IPS DF 6.9 (cell line): ENCODE results near the gene C2CD2.

Source experiments
- DNase-seq: peaks from one replicate; pipeline ENCODE4 v3.0.0-alpha.2; 2013; ENCODE audit warnings: low read depth, low spot score
- H3K27ac ChIP-seq: one replicate; pipeline ENCODE4 v1.5.1; 2013; ENCODE audit warnings: low read length, control low read depth
- H3K27me3 ChIP-seq: 2 replicates; pipeline ENCODE4 v1.6.1; 2013; ENCODE audit warnings: mild to moderate bottlenecking, low read length; ENCODE audit not compliant: control insufficient read depth, insufficient read depth
- H3K36me3 ChIP-seq: 2 replicates; pipeline ENCODE4 v1.6.1; 2013; ENCODE audit warnings: low read length; ENCODE audit not compliant: control insufficient read depth, insufficient read depth
- H3K4me1 ChIP-seq: 2 replicates; pipeline ENCODE4 v1.6.1; 2013; ENCODE audit warnings: low read length; ENCODE audit not compliant: control insufficient read depth, insufficient read depth
- H3K4me3 ChIP-seq: 2 replicates; pipeline ENCODE4 v1.5.1; 2013; ENCODE audit warnings: mild to moderate bottlenecking, low read length
- H3K9me3 ChIP-seq: 2 replicates; pipeline ENCODE4 v1.6.1; 2013; ENCODE audit warnings: low read length, inconsistent platforms; ENCODE audit not compliant: control insufficient read depth, insufficient read depth
- WGBS: extraction: QIAGEN DNeasy Blood & Tissue Kit; methylation state at CpG from one replicate; pipeline ENCODE4 v1.1.7; 2013; ENCODE audit warnings: mixed read lengths, missing lambda C conversion rate; ENCODE audit not compliant: insufficient read length, insufficient coverage; 5-methylcytosine and 5-hydroxymethylcytosine counted together

C2CD2 gene

GRCh38 chr21:41858466-41859296, 95.1 kb downstream of the C2CD2 start:
- no peak for DNase-seq
- Histone ChIP-seq H3K27me3 (no peaks in the 10 kb centered on the region), H3K27ac (no peak overlapping the region), H3K9me3 (no peaks in the 10 kb centered on the region), H3K4me3 (no peak overlapping the region), H3K4me1 (no peaks in the 10 kb centered on the region), H3K36me3 (peaks cover 7% of the 10 kb centered on the region)
- WGBS = no CpG with 5 or more reads among the region's 27 CpGs

- no peaks in the 10 kb centered on the region for H3K27me3 ChIP-seq
- no CpG with 5 or more reads among the region's 14 CpGs for WGBS
- H3K4me1 ChIP-seq = no peaks in the 10 kb centered on the region
- no peak for DNase-seq
- no peak overlapping the region for H3K4me3 ChIP-seq
- no peak overlapping the region for H3K27ac ChIP-seq
- peaks cover 10% of the 10 kb centered on the region for H3K36me3 ChIP-seq
- no peaks in the 10 kb centered on the region for H3K9me3 ChIP-seq
Observed at GRCh38 chr21:41857771-41858300, 96.0 kb downstream of the C2CD2 start.

- no peaks in the 10 kb centered on the region for H3K4me1 ChIP-seq
- H3K27me3 ChIP-seq = no peaks in the 10 kb centered on the region
- no peak overlapping the region for H3K27ac ChIP-seq
- peaks cover 10% of the 10 kb centered on the region for H3K36me3 ChIP-seq
- WGBS = no CpG with 5 or more reads among the region's 10 CpGs
- no peak for DNase-seq
- H3K4me3 ChIP-seq = no peak overlapping the region
- no peaks in the 10 kb centered on the region for H3K9me3 ChIP-seq
Observed at GRCh38 chr21:41856572-41856971, 97.2 kb downstream of the C2CD2 start.

GRCh38 chr21:41854426-41854995, 99.3 kb downstream of the C2CD2 start:
- no CpG with 5 or more reads among the region's 31 CpGs for WGBS
- no peak for DNase-seq
- Histone ChIP-seq H3K27me3 (no peaks in the 10 kb centered on the region), H3K27ac (no peak overlapping the region), H3K9me3 (no peaks in the 10 kb centered on the region), H3K4me3 (no peak overlapping the region), H3K36me3 (peaks cover 9% of the 10 kb centered on the region), H3K4me1 (no peaks in the 10 kb centered on the region)

- H3K36me3 ChIP-seq = 0 out of 2 replicates have a peak, but pooled peaks cover 2% of the 10 kb centered on the region
- H3K4me1 ChIP-seq = no peaks in the 10 kb centered on the region
- no peak overlapping the region for H3K4me3 ChIP-seq
- no CpG with 5 or more reads among the region's 9 CpGs for WGBS
- no peak for DNase-seq
- H3K27ac ChIP-seq = no peak overlapping the region
- no peaks in the 10 kb centered on the region for H3K27me3 ChIP-seq
- no peaks in the 10 kb centered on the region for H3K9me3 ChIP-seq
Observed at GRCh38 chr21:41852929-41853320, 100.9 kb downstream of the C2CD2 start.

GRCh38 chr21:41852151-41852928, 101.5 kb downstream of the C2CD2 start:
- Histone ChIP-seq H3K27ac (no peak overlapping the region), H3K4me3 (no peak overlapping the region), H3K9me3 (no peaks in the 10 kb centered on the region), H3K27me3 (no peaks in the 10 kb centered on the region), H3K36me3 (0 out of 2 replicates have a peak, but pooled peaks cover 2% of the 10 kb centered on the region), H3K4me1 (no peaks in the 10 kb centered on the region)
- no CpG with 5 or more reads among the region's 21 CpGs for WGBS
- DNase-seq = no peak

- no peak overlapping the region for H3K27ac ChIP-seq
- H3K4me3 ChIP-seq = no peak overlapping the region
- H3K36me3 ChIP-seq = 0 out of 2 replicates have a peak, but pooled peaks cover 2% of the 10 kb centered on the region
- WGBS = no CpG with 5 or more reads among the region's 23 CpGs
- H3K27me3 ChIP-seq = no peaks in the 10 kb centered on the region
- no peaks in the 10 kb centered on the region for H3K9me3 ChIP-seq
- H3K4me1 ChIP-seq = no peaks in the 10 kb centered on the region
- no peak for DNase-seq
Observed at GRCh38 chr21:41851090-41851790, 102.6 kb downstream of the C2CD2 start.

- WGBS = no CpG with 5 or more reads among the region's 9 CpGs
Observed at GRCh38 chr21:41850085-41850484, 103.7 kb downstream of the C2CD2 start.

GRCh38 chr21:41848958-41849580, 104.7 kb downstream of the C2CD2 start:
- peaks cover 4% of the 10 kb centered on the region; the same call in 1 of the 2 replicates for H3K4me1 ChIP-seq
- no peak overlapping the region for H3K27ac ChIP-seq
- 0 out of 2 replicates have a peak, but pooled peaks cover 2% of the 10 kb centered on the region for H3K36me3 ChIP-seq
- no peak for DNase-seq
- no peak overlapping the region for H3K4me3 ChIP-seq
- no peaks in the 10 kb centered on the region for H3K9me3 ChIP-seq
- H3K27me3 ChIP-seq = no peaks in the 10 kb centered on the region
- no CpG with 5 or more reads among the region's 15 CpGs for WGBS

More at GRCh38 chr21:41850085-41850484, 103.7 kb downstream of the C2CD2 start:
- Histone ChIP-seq H3K27ac (no peak overlapping the region), H3K4me3 (no peak overlapping the region), H3K4me1 (0 out of 2 replicates have a peak, but pooled peaks cover 3% of the 10 kb centered on the region), H3K27me3 (no peaks in the 10 kb centered on the region), H3K36me3 (0 out of 2 replicates have a peak, but pooled peaks cover 2% of the 10 kb centered on the region), H3K9me3 (no peaks in the 10 kb centered on the region)
- no peak for DNase-seq
